Stimulated activated CD8-positive, alpha-beta memory T cell treated with anti-CD3 and anti-CD28 coated beads, Interleukin-4, amount 100 ng/mL, for 4 hours (primary cell): ENCODE data around the gene NQO1.
"Not testable (repeated sequence)": the region's sequence is repeated elsewhere in the genome, so short reads cannot be mapped to it uniquely, and the experiment has no call there.

Experiments
- DNase-seq, 2 donors: peaks; one replicate each; pipeline ENCODE4 v3.0.0-alpha.2; 2020; ENCODE audit warnings: low read depth in 2 of 2, low spot score in 1 of 2

NQO1 gene

DNA sequence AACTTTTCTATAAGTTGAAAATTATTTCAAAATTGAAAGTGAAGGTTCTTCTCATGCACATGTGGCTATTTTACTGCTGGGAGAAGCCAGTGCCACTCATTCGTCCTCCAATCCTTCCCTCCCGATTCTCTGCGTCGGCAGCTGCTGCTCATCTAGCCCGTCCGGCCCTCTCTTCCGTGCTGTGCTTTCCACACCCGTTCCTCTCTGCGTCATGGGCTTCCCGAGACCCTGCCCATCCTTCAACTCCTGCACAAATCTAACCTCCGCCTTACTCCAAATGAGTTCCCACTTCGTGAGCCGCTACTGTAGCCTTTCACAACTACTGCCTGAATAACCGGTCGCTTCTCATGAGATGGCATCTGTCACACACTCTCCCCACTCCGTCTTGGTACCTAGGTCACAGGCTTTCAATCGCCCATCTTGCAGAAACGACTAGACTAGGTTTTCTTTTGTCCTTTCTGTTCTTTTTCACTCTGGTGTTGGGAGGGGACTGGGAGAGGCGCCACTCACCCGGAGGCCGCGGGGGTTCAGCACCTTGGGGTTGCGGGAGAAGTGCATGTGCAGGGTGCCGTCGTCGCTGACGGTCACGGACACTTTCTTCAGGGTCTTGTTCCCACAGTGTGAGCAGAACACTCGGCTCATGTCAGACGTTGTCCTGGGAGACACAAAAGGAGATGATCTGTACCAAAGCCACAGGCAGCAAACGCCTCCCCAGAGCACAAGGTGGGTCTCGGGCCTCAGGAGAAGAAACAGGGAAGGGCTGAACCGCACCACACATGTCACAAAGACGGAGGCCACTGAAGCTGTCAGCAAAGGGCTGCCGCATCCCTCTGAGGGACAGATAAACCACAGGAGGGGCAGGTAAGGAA, 18.2 kb upstream of the NQO1 start:
- DNase-seq, result no peak

DNA sequence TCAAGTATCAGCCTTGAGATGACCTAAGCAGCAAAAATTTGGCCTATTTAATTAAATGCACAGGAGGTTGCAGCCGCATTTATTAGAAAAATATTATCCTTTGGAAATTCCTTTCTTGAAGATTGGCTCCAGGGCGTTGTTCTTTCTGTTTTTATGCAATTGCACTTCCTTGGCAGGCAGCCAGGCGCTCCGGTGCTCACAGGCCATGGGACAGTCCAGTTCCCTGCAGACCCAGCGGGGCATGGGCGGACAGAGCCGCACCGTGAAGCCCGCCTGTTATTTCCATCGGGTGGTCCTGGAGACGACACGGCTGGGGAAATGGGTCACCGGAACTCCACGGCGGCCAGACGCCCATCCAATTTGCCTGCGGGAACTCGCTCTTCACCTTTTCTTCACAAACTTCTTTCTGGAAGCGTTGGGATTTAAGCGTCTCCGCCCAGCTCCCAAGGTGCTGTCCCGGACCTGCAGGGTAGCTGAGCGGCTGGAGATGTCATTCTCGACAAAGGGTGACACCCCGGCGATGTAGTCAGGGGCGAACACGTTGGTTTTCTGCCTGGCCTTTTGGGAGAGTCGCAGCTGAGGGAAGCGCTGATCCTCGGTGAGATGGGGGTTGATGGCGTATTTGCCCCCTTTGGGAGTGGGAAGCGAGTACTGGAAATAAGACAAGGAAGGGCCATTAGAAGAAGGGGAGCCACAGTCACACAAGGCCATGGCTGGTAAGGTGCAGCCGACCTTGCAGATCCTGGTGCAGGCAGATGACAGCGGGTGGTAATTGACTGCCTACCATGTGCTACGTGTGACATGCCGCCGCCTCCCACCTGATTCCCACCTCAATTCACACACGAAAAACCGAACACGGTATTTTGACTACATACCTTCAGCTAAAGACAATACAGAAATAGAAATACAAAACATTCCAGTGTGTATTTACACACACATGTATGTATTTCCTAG, 15.9 kb upstream of the NQO1 start:
- no peak for DNase-seq

DNA sequence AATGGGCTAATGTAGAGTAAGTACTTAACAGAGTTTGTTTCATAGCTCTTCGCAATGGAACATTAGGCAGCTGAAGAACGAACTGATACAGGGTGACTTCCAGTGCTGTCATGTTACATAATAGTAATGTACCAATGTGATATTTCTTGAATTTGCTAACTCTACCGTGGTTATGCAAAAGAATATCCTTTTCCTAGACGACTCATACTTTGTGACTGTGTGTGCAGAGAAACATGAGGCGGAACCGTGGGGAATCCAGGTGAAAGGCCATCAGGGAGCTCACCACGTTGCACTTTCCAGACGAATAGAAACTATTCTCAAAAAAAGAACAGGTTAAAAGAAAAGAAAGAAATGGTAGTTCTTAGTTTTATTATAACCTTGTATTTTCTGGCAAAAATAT, 15.2 kb upstream of the NQO1 start:
- DNase-seq, result no peak

DNA sequence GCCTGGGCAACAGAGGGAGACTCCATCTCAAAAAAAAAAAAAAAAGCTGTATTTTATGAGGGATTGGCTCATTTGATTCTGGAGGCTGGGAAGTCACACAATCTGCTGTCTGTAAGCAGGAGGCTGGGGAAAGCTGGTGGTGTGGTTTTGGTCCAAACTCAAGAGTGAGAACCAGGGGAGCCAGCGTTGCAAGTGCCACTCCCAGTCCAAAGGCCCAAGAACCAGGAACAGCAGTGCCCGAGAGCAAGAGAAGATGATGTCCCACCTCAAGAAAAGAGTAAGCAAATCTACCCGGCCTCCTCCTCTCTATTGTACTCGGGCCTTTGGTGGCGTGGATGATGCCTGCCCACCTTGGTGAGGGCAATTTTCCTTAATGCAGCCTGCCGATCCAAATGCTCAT, 5.7 kb upstream of the NQO1 start:
- DNase-seq, result no peak

DNA sequence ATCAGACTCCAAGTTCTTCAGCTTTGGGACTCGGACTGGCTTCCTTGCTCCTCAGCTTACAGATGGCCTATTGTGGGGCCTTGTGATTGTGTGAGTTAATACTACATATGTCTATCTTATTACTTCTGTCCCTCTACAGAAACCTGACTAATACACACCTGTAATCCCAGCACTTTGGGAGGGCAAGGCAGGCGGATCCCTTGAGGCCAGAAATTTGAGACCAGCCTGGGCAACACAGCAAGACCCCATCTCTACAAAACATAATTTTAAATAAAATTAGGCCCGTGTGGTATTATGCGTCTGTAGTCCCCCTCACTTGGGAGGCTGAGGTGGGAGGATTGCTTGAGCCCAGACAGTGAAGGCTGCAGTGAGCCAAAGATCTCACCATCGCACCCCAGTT, 4.9 kb upstream of the NQO1 start:
- not testable (repeated sequence) for DNase-seq

DNA sequence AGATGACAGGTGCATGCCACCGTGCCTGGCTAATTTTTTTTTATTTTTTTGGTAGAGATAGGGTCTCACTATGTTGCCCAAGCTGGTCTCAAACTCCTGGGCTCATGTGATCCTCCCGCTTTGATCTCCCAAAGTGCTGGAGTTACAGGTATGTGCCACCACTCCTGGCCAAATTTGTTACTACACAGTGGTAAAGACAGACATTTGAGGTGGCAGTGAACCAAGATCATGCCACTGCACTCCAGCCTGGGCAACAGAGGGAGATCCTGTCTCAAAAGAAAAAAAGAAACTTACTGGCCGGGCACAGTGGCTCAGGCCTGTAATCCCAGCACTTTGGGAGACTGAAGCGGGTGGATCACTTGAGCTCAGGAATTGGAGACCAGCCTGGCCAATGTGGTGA, 2.7 kb upstream of the NQO1 start:
- DNase-seq, result not testable (repeated sequence)

DNA sequence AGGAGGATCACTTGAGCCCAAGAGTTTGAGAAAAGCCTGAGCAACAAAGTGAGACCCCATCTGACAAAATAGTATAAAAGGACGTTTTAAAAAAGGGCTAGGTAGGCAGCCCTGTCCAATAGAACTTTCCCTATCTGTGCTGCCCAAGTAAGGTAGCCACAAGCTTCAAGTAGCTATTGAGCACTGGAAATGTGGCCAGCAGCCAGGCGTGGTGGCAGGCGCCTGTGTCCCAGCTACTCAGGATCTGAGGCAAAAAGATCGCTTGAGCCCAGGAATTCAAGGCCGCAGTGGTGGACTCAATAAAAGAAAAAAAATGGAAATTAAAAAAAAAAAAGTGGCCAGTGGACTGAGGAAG, 1.5 kb upstream of the NQO1 start:
- DNase-seq, result no peak

DNA sequence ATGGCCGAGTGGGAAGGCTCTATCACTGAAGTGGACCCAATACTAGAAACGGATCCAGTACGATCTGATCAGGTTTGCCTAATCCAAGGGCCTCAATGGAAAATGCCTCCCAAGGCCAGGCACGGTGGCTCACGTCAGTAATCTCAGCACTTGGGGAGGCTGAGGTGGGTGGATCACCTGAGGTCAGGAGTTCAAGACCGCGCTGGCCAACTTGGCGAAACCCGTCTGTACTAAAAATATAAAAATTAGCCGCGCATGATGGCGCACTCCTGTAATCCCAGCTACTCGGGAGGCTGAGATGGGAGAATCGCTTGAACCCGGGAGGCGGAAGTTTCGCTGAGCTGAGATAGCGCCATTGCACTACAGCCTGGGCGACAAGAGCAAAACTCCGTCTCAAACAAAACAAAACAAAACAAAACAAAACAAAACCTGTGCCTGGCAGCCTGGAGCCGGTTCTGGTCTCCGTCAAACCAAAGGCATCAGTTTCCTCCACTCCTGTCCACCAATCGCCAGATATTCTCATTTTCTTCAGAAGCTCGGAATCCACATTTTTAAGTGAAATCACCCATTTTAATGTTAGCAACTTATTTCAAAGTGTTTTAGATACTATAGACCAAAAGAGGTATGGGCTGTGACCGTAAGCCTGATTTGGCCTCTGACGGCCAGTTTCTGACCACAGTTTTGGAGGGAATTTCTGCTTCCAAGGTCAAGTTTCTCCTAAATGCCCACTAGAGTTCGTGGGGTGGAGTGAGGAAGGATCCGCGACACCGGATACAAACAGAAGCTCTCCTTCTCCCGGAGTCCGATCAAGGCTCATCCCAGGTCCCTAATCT, 664 bp downstream of the NQO1 start:
- no peak for DNase-seq

DNA sequence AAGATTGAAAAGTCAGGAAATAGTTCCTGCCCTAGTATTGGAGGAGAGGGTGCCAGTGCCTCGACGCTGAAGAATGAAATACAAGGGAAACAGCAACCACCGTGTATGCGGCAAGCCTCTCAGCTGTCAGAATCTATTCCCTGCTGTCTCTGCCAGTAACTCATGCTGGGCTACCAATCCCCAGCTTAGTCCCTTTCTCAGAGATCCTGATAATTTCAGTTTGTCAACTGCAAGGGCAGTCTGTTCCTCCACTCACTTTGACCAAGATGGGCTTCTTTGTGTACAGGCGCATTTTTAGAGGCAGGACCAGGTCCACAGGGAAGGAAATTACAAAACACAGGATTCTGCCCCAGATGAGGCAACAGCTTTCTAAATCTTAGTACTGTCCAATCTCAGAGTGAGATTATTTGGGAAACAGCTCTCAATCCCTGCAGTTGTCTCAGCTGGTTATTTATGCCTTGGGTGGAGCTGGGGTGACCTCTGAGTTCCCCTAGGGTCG, 1.3 kb downstream of the NQO1 start:
- no peak for DNase-seq

DNA sequence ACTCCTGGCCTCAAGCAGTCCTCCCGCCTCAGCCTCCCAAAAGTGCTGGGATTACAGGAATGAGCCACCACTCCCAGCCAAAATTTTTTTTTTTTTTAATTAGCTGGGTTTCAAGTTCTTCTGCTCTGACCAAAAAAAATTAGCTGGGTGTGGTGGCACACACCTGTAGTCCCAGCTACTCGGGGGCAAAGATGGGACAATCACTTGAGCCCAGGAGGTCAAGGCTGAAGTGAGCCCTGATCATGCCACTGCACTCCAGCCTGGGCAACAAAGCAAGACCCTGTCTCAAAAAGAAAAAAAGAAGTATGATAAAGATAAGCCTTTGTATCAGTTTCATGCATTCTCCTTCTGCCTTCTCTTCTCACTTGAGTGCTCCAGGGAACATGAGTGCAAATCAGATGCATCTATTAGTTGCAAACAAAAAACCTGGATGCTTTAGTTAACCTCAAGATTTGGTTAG, 1.9 kb downstream of the NQO1 start:
- no peak for DNase-seq

DNA sequence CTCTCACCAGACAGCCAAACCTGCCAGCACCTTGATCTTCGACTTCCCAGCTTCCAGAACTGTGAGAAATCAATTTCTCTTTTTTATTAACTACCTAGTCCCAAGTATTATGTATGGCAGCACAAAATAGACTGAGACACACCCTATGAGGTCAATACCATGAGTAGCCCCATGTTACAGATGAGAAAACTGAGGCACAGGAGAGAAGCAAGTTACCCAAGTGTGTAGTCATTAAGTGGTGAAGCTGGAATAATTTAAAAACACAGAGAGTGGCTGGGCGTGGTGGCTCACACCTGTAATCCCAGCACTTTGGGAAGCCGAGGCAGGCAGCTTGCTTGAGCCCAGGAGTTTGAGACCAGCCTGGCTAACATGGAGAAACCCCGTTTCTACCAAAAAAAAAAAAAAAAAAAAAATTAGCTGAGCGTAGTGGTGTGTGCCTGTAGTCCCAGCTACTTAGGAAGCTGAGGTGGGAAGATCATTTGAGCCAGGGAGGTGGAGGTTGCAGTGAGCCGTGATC, 4.9 kb downstream of the NQO1 start:
- DNase-seq, result no peak

DNA sequence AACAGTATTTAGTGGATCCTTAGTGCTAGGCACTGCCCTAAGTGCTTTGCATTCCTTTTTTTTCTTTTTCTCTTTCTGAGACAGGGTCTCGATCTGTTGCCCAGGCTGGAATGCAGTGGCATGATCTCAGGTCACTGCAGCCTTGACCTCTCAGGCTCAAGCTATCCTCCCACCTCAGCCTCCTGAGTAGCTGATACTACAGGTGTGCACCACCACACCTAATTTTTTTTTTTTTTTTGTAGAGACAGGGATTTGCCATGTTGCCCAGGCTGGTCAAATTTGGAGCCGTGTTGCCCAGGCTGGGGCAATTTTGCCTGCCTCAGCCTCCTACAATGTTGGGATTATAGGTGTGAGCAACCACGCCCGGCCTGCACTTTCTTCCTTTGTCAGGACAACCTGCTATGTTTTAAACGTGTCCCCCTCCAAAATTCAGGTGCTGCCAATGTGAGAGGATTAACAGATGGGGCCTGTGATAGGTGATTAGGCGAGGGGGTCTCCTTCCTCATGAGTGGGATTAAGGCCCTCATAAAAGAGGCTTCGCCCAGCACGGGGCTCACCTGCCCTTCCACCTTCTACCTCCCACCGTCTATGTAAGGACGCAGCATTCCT, 5.4 kb downstream of the NQO1 start:
- DNase-seq, result no peak

DNA sequence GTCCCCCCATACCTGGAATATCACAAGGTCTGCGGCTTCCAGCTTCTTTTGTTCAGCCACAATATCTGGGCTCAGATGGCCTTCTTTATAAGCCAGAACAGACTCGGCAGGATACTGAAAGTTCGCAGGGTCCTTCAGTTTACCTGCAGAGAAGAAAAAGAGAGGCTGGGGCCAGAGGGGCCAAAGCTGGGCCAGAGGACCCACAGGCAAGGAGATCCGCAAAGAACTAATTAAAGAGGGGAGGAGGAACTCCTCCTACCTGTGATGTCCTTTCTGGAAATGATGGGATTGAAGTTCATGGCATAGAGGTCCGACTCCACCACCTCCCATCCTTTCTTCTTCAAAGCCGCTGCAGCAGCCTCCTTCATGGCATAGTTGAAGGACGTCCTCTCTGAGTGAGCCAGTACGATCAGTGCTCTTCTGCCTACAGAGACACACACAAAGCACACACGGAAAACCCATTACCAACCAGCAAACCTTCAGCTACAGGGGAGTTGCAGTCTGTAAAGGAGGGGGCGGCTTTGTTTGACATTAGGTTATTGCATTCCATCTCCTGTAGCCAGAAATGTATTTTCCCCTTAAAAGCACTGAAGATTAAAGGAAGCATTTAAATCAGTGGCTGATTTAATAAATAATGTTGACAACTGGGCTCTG, 8.1 kb downstream of the NQO1 start:
- DNase-seq, result no peak

DNA sequence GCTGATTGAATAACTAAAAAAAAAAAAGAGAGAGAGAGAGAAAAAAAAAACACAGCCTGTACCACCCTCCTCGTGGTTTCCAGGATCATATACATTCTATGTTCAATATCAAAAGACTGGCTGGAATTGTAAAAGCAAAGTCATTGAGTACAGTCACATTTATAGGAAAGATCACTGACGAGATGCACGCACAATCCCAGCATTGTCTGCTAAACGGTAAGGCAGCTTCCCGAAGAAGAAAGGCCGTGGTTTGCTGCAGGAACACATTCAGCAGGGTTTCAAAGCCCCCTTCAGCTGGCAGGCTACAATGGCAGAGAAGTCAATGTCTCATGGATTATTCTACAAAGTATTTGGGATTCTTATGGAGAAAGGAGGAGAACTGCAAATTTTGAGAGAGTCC, 9.3 kb downstream of the NQO1 start:
- DNase-seq, result no peak

DNA sequence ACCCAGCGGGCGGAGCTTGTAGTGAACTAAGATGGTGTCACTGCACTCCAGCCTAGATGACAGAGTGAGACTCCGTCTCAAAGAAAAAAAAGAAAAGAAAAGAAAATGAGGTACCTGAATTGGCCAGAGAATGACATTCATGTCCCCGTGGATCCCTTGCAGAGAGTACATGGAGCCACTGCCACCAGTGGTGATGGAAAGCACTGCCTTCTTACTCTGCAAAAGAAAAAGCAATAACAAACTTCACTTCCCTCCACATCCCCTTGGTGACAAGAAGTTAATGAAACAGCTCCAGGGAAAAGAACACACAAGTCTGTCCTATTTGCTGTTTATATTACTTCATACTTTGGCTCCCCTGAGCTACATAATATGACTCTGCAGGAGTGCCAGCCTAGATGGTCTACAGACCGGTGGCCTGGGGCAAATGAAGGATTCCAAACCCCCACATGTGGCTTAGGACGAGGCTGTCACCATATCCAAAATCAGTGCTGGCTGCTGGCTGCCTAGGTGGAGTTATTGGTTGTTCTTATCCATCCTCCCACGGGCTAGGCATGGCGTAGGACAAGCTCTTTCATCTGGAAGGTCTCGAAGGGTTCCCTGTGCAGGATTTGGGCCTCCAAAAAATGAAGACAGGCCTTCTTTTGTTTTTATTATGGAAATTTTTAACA, 13.3 kb downstream of the NQO1 start:
- DNase-seq, result no peak

DNA sequence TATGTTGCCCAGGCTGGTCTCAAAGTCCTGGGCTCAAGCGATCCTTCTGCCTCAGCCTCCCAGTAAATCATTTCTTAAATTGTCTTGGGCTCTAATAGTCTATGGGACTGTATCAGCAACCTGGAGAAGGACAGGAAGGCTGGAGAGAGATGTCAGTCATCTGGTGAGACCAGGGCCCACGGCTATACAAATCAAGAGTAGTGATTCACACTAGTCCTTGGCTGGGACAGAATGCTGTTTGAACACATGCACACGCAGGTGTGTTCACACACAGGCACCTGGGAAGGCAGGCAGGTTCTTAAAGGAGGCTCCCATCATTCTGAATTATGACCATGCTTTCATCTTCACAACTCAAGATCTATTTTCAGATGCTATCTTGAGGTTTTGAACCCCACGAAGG, 14.1 kb downstream of the NQO1 start:
- DNase-seq, result no peak

DNA sequence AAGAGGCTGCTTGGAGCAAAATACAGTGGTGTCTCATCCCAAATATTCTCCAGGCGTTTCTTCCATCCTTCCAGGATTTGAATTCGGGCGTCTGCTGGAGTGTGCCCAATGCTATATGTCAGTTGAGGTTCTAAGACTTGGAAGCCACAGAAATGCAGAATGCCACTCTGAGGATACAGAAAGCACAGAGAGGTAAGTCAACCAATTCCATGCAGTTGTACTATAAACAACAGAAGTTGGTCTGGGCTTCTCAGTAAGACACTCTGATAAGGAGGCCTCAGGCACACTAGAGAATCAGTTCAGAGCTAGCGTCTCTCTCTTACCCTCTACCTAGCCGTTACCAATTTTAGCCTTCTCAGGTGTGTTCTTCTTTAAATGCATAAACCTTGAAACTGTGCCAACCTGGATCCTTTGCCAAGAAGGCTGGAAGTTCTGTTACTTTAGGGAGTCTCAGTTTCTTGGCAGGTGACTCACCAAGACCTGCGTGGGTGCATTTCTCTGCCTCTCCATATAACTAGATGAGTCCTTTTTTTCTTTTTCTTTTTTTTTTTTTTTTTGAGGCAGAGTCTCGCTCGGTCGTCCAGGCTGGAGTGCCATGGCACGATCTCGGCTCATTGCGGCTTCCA, 15.1 kb downstream of the NQO1 start:
- no peak for DNase-seq

DNA sequence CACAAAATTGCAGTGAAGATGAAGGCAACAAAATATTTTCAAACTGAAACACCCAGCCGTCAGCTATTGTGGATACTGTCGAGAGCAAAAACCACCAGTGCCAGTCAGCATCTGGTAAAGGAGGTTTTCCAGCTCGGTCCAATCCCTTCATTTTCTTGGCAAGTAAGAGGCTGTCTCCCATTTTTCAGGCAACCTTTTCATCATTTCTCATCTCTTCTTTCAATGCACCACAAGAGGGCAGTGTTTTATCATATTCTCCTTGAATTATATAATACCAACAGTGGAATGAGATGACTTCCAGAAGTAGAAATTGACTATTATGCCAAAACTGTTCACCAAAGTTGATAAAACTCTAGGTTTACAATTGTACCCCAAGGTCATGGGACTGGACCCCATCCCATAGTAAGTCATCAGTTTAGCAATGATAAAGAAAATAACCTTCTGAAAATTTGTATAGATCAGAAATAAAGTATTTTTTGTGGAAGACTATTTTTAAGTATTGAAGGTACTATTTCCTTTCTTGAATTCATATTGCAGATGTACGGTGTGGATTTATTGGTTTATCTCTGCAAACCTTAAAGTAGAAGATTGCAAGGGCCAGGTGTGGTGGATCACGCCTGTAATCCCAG, 16.8 kb downstream of the NQO1 start:
- DNase-seq, result no peak
